ENCODE results near the gene GPR15LG.

The GPR15LG gene

GRCh38 chr10:84194424-84195043 lies 20.9 kb downstream of the GPR15LG start, which contains the start of gene CDHR1:
Gene CDHR1 (plus strand): TSS chr10:84194537. CDS start chr10:84194761, 224 bp downstream.
- H3K27ac ChIP-seq (ENCODE audit: low read depth, low read length), result no peak within 1 kb of the TSS
- H3K4me3 ChIP-seq (ENCODE audit: low read depth, low read length), result peak within 1 kb of the TSS; percentile 74
- peaks cover 48% of the 10 kb centered on the region for H3K27me3 ChIP-seq (ENCODE audit: control insufficient read depth, insufficient read depth, low read length)
- H3K9ac ChIP-seq (ENCODE audit: low read depth, low read length), result no peak within 1 kb of the TSS
- peaks cover 3% of the 10 kb centered on the region; the same call in 1 of the 2 replicates for H3K4me1 ChIP-seq (ENCODE audit: control insufficient read depth, insufficient read depth, low read length)
- no peaks in the 10 kb centered on the region for H3K36me3 ChIP-seq (ENCODE audit: control insufficient read depth, insufficient read depth, low read length)
- H3K9me3 ChIP-seq (ENCODE audit: control insufficient read depth, insufficient read depth, low read length), result no peaks in the 10 kb centered on the region

- H3K27ac ChIP-seq (ENCODE audit: low read depth, low read length), result no peak overlapping the region
- H3K9me3 ChIP-seq (ENCODE audit: control insufficient read depth, insufficient read depth, low read length), result no peaks in the 10 kb centered on the region
- peaks cover 48% of the 10 kb centered on the region for H3K27me3 ChIP-seq (ENCODE audit: control insufficient read depth, insufficient read depth, low read length)
- H3K4me1 ChIP-seq (ENCODE audit: control insufficient read depth, insufficient read depth, low read length), result peaks cover 3% of the 10 kb centered on the region; the same call in 1 of the 2 replicates
- H3K4me3 ChIP-seq (ENCODE audit: low read depth, low read length), result peak overlapping the region; percentile 74
- H3K9ac ChIP-seq (ENCODE audit: low read depth, low read length), result no peak overlapping the region
- H3K36me3 ChIP-seq (ENCODE audit: control insufficient read depth, insufficient read depth, low read length), result no peaks in the 10 kb centered on the region
Measured at GRCh38 chr10:84195044-84195830, 21.6 kb downstream of the GPR15LG start.

- Histone ChIP-seq H3K36me3 (ENCODE audit: control insufficient read depth, insufficient read depth, low read length) (no peaks in the 10 kb centered on the region), H3K27me3 (ENCODE audit: control insufficient read depth, insufficient read depth, low read length) (peaks cover 48% of the 10 kb centered on the region), H3K9me3 (ENCODE audit: control insufficient read depth, insufficient read depth, low read length) (no peaks in the 10 kb centered on the region), H3K27ac (ENCODE audit: low read depth, low read length) (no peak overlapping the region), H3K4me1 (ENCODE audit: control insufficient read depth, insufficient read depth, low read length) (peaks cover 3% of the 10 kb centered on the region; the same call in 1 of the 2 replicates), H3K4me3 (ENCODE audit: low read depth, low read length) (no peak overlapping the region), H3K9ac (ENCODE audit: low read depth, low read length) (no peak overlapping the region)
Measured at GRCh38 chr10:84196083-84196482, 22.5 kb downstream of the GPR15LG start.

DNA sequence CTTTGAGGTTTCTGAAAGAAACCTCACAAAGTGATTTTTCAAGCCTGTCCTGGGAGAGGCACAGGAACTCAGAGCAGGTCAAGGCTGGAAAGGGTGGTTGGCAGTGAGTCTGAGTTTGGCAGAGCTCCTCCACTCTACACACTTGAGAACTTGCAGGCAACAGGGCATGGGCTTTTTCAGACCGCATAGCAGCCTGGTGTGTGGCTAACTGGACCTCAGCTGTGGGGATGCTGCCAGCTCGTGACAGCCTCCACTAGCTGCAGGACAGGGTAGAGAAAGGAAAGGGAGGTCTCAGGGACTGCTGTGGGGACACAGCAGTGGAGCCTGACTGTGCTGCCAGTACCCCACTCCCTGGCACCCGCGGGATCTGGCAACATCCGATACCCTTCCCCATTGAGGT lies 23.3 kb downstream of the GPR15LG start:
- Histone ChIP-seq H3K27ac (ENCODE audit: low read depth, low read length) (no peak overlapping the region), H3K4me1 (ENCODE audit: control insufficient read depth, insufficient read depth, low read length) (peaks cover 3% of the 10 kb centered on the region; the same call in 1 of the 2 replicates), H3K9me3 (ENCODE audit: control insufficient read depth, insufficient read depth, low read length) (no peaks in the 10 kb centered on the region), H3K27me3 (ENCODE audit: control insufficient read depth, insufficient read depth, low read length) (peaks cover 48% of the 10 kb centered on the region), H3K4me3 (ENCODE audit: low read depth, low read length) (no peak overlapping the region), H3K9ac (ENCODE audit: low read depth, low read length) (no peak overlapping the region), H3K36me3 (ENCODE audit: control insufficient read depth, insufficient read depth, low read length) (no peaks in the 10 kb centered on the region)

GRCh38 chr10:84197643-84198042 lies 24.0 kb downstream of the GPR15LG start:
- no peaks in the 10 kb centered on the region for H3K36me3 ChIP-seq (ENCODE audit: control insufficient read depth, insufficient read depth, low read length)
- H3K27ac ChIP-seq (ENCODE audit: low read depth, low read length), result no peak overlapping the region
- peaks cover 3% of the 10 kb centered on the region; the same call in 1 of the 2 replicates for H3K4me1 ChIP-seq (ENCODE audit: control insufficient read depth, insufficient read depth, low read length)
- peaks cover 47% of the 10 kb centered on the region for H3K27me3 ChIP-seq (ENCODE audit: control insufficient read depth, insufficient read depth, low read length)
- no peaks in the 10 kb centered on the region for H3K9me3 ChIP-seq (ENCODE audit: control insufficient read depth, insufficient read depth, low read length)
- no peak overlapping the region for H3K9ac ChIP-seq (ENCODE audit: low read depth, low read length)
- H3K4me3 ChIP-seq (ENCODE audit: low read depth, low read length), result no peak overlapping the region

GRCh38 chr10:84198206-84198915 lies 24.8 kb downstream of the GPR15LG start:
- Histone ChIP-seq H3K36me3 (ENCODE audit: control insufficient read depth, insufficient read depth, low read length) (no peaks in the 10 kb centered on the region), H3K9me3 (ENCODE audit: control insufficient read depth, insufficient read depth, low read length) (no peaks in the 10 kb centered on the region), H3K4me3 (ENCODE audit: low read depth, low read length) (no peak overlapping the region), H3K27ac (ENCODE audit: low read depth, low read length) (no peak overlapping the region), H3K27me3 (ENCODE audit: control insufficient read depth, insufficient read depth, low read length) (peaks cover 40% of the 10 kb centered on the region), H3K4me1 (ENCODE audit: control insufficient read depth, insufficient read depth, low read length) (peaks cover 3% of the 10 kb centered on the region; the same call in 1 of the 2 replicates), H3K9ac (ENCODE audit: low read depth, low read length) (no peak overlapping the region)

GRCh38 chr10:84200537-84201243 lies 27.1 kb downstream of the GPR15LG start:
- H3K36me3 ChIP-seq (ENCODE audit: control insufficient read depth, insufficient read depth, low read length), result no peaks in the 10 kb centered on the region
- no peak overlapping the region for H3K4me3 ChIP-seq (ENCODE audit: low read depth, low read length)
- no peaks in the 10 kb centered on the region for H3K9me3 ChIP-seq (ENCODE audit: control insufficient read depth, insufficient read depth, low read length)
- no peak overlapping the region for H3K27ac ChIP-seq (ENCODE audit: low read depth, low read length)
- no peak overlapping the region for H3K9ac ChIP-seq (ENCODE audit: low read depth, low read length)
- H3K4me1 ChIP-seq (ENCODE audit: control insufficient read depth, insufficient read depth, low read length), result no peaks in the 10 kb centered on the region
- H3K27me3 ChIP-seq (ENCODE audit: control insufficient read depth, insufficient read depth, low read length), result peaks cover 16% of the 10 kb centered on the region

GRCh38 chr10:84201244-84201606 lies 27.6 kb downstream of the GPR15LG start:
- Histone ChIP-seq H3K9ac (ENCODE audit: low read depth, low read length) (no peak overlapping the region), H3K9me3 (ENCODE audit: control insufficient read depth, insufficient read depth, low read length) (no peaks in the 10 kb centered on the region), H3K27me3 (ENCODE audit: control insufficient read depth, insufficient read depth, low read length) (peaks cover 11% of the 10 kb centered on the region), H3K4me1 (ENCODE audit: control insufficient read depth, insufficient read depth, low read length) (no peaks in the 10 kb centered on the region), H3K27ac (ENCODE audit: low read depth, low read length) (no peak overlapping the region), H3K36me3 (ENCODE audit: control insufficient read depth, insufficient read depth, low read length) (no peaks in the 10 kb centered on the region), H3K4me3 (ENCODE audit: low read depth, low read length) (no peak overlapping the region)

- no peak overlapping the region for H3K9ac ChIP-seq (ENCODE audit: low read depth, low read length)
- no peaks in the 10 kb centered on the region for H3K9me3 ChIP-seq (ENCODE audit: control insufficient read depth, insufficient read depth, low read length)
- no peak overlapping the region for H3K4me3 ChIP-seq (ENCODE audit: low read depth, low read length)
- H3K27me3 ChIP-seq (ENCODE audit: control insufficient read depth, insufficient read depth, low read length), result peaks cover 7% of the 10 kb centered on the region
- no peak overlapping the region for H3K27ac ChIP-seq (ENCODE audit: low read depth, low read length)
- H3K4me1 ChIP-seq (ENCODE audit: control insufficient read depth, insufficient read depth, low read length), result no peaks in the 10 kb centered on the region
- H3K36me3 ChIP-seq (ENCODE audit: control insufficient read depth, insufficient read depth, low read length), result no peaks in the 10 kb centered on the region
Measured at GRCh38 chr10:84201682-84202081, 28.1 kb downstream of the GPR15LG start.

GRCh38 chr10:84202349-84202748 lies 28.7 kb downstream of the GPR15LG start:
- no peak overlapping the region for H3K9ac ChIP-seq (ENCODE audit: low read depth, low read length)

More at GRCh38 chr10:84202349-84202748, 28.7 kb downstream of the GPR15LG start:
- H3K4me3 ChIP-seq (ENCODE audit: low read depth, low read length), result no peak overlapping the region
- H3K36me3 ChIP-seq (ENCODE audit: control insufficient read depth, insufficient read depth, low read length), result no peaks in the 10 kb centered on the region
- H3K4me1 ChIP-seq (ENCODE audit: control insufficient read depth, insufficient read depth, low read length), result no peaks in the 10 kb centered on the region
- no peaks in the 10 kb centered on the region for H3K9me3 ChIP-seq (ENCODE audit: control insufficient read depth, insufficient read depth, low read length)
- H3K27me3 ChIP-seq (ENCODE audit: control insufficient read depth, insufficient read depth, low read length), result no peaks in the 10 kb centered on the region
- H3K27ac ChIP-seq (ENCODE audit: low read depth, low read length), result no peak overlapping the region

Measured in HUES48 (cell line).